ENCODE data around the gene MPO.

MPO gene

DNA sequence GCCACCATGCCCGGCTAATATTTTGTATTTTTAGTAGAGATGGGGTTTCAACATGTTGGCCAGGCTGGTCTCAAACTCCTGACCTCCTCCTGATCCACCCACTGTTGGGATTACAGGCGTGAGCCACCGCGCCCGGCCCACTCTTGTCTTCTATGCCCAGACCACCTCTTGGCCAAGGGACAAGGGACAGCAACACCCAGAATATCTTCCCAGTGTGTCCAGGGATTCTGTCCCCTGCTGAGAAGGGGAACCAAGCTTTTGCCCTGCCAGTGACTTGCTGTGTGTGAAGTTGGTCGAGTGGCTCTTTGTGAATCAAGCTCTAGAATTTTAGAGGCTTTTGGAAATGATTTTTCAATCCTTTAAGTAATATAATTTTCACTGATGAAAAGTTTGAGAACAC lies 1.7 kb upstream of the MPO start:
- H3K4me3 ChIP-seq (ENCODE audit: low read depth, low read length), result no peak overlapping the region
- no peak for DNase-seq (ENCODE audit: low read depth)
- TF ChIP-seq, protein P1, sequence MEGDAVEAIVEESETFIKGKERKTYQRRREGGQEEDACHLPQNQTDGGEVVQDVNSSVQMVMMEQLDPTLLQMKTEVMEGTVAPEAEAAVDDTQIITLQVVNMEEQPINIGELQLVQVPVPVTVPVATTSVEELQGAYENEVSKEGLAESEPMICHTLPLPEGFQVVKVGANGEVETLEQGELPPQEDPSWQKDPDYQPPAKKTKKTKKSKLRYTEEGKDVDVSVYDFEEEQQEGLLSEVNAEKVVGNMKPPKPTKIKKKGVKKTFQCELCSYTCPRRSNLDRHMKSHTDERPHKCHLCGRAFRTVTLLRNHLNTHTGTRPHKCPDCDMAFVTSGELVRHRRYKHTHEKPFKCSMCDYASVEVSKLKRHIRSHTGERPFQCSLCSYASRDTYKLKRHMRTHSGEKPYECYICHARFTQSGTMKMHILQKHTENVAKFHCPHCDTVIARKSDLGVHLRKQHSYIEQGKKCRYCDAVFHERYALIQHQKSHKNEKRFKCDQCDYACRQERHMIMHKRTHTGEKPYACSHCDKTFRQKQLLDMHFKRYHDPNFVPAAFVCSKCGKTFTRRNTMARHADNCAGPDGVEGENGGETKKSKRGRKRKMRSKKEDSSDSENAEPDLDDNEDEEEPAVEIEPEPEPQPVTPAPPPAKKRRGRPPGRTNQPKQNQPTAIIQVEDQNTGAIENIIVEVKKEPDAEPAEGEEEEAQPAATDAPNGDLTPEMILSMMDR (IDR thresholded peaks at IDR 0.05; ENCODE audit: control insufficient read depth, extremely low read depth, insufficient read depth), result no peak

DNA sequence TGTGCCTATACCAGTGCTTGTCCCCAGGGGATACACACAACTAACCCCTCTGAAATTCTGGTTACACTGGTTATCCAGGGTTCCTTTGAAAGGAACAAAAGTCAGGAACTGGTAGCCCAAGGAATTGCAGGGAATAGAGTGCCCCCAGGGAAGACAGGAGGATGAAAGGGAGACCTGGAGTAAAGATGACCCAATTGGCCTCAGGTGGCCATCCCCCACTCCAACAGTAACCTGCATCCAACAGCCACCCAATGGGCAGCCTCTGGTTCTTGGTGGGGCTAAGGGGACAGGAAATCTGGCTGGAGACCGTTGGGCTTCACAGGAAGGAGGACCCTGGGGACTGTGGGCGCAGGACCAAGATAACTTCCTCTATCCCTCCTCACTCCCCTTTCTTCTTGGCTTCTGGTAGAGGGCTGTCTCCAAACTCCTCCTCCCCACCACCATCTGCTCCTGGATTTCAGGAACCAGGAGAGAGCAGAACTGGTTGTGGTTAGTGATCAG lies 826 bp upstream of the MPO start:
- no peak overlapping the region for H3K4me3 ChIP-seq (ENCODE audit: low read depth, low read length)
- TF ChIP-seq, protein P1 (IDR thresholded peaks at IDR 0.05; ENCODE audit: control insufficient read depth, extremely low read depth, insufficient read depth), result no peak
- no peak for DNase-seq (ENCODE audit: low read depth)

DNA sequence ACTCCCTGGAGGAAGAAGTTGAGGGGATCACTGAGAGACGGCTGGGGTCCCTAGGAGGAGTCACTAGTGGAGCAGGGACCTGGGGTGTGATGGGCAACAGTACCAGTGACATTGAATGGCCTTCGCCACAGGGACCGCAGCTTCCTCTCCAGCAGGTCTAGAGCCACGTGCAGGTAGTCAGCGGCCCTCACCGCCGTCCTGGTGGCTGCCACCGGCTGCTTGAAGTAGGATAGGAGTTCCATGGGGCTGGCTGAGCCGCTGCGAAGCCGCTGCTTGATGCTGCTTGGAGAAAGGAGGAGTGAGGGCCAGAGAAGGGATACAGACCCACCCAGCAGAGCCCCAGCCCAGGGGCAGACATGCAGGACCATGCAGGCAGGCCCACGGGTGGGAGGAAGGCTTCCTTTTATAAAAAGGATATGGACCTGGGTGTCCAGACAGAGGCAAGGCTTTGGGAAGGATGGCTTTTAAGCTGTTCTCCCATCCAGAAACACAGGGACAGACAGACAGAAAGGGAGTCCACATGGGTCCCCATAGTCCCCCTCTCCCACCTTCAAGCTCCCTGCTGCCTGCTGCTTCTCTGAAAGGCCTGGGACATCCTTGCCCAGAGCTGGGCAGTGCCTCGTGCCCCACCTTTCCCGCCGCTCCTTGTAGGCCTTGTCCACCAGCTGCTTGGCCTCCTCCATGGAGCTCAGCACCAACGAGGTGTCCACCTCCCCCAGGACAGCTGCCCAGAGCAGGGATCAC lies 827 bp downstream of the MPO start:
- DNase-seq (ENCODE audit: low read depth), result no peak
- no peak overlapping the region for H3K4me3 ChIP-seq (ENCODE audit: low read depth, low read length)
- TF ChIP-seq, protein P1 (IDR thresholded peaks at IDR 0.05; ENCODE audit: control insufficient read depth, extremely low read depth, insufficient read depth), result no peak

DNA sequence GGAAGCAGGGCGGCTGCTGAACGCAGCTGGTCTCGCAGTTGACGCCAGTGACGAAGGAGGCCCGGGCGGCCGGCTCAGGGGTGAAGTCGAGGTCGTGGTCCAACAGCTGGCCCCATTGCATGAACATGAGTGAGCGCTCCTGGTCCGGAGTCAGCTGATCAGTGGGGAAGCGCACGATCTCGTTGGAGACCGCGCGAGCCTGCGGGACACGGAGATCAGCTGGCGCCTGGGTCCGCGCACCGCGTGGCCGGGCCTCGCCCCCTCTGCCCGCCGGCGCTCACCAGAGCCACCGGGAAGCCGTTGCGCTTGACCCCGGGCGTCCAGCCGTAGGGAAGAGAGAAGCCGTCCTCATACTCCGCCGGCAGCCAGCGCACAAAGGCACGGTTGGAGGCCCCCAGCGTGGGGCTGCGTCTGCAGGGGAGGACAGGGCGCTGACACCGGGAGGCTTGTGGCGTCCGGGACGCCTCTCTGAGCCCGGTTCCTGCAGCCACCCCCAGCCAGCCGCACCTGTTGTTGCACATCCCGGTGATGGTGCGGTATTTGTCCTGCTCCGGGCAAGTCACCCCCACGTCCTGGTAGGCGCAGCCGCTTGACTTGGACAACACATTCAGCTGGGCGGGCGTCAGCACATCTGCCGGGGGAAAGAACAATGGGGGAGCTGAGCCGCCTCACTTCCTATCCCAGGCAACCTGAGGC lies 1.6 kb downstream of the MPO start:
- TF ChIP-seq, protein P1 (IDR thresholded peaks at IDR 0.05; ENCODE audit: control insufficient read depth, extremely low read depth, insufficient read depth), result no peak
- no peak overlapping the region for H3K4me3 ChIP-seq (ENCODE audit: low read depth, low read length)
- no peak for DNase-seq (ENCODE audit: low read depth)

DNA sequence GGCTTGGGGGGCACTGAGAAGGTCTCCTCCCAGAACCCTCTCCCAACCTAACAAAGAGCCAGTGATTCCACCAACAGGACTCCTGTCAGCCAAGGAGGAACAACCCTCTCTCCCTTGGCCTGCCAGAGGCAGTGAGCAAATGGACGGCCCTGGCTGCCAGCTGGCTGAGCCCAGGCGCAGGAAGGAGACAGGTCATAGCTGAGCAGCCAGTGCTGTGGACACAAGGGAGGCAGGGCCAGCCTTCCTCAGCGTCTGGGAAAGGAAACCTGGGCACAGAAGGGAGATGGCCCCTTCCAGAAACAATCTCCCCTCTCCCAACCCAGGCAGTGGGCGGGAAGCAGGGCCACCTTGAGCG lies 2.1 kb downstream of the MPO start:
- no peak for DNase-seq (ENCODE audit: low read depth)
- H3K4me3 ChIP-seq (ENCODE audit: low read depth, low read length), result no peak overlapping the region
- TF ChIP-seq, protein P1 (IDR thresholded peaks at IDR 0.05; ENCODE audit: control insufficient read depth, extremely low read depth, insufficient read depth), result no peak

DNA sequence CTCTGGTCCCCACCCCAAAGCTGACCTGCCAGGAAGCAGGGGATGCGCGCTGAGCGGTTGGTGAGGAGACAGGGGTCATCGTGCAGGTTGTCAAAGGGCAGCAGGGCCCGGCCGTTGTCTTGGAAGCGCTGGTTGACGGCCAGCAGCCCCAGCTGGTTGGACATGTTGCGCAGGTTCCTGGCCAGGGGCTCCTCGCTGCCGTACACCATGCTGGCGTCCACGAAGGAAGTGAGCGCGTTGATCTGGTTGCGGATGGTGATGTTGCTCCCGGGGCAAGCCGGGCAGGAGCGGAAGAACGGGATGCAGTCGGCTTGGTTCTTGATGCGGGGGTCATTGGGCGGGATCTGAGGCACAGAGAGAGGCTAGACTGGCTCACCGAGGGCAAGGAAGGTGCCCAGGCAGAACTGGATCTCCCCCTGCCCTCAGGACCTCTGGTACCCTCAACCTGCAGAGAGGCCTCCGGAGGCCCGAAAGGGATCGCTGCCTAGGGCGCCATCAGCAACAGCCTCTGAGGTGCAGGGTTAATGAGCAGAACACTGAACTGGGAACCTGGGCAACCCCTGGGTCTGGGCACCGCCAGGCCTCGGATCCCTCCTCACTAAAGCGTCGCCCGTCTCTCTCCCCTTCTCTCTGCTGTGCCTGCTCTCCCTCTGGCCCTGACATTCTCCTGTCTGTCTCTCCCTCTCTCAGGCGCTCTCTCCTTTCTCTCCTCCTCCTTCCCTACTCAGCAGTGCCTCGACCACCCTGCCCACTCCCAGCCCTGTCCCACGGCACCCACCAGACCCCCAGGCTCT lies 2.7 kb downstream of the MPO start:
- H3K4me3 ChIP-seq (ENCODE audit: low read depth, low read length), result no peak overlapping the region
- DNase-seq (ENCODE audit: low read depth), result no peak
- TF ChIP-seq, protein P1 (IDR thresholded peaks at IDR 0.05; ENCODE audit: control insufficient read depth, extremely low read depth, insufficient read depth), result no peak
